ENCODE measurements around the gene PILRA. TPM values are rescaled to one million over a fixed set of nuclear protein-coding genes. Genes with fewer than 3 reads are reported as not detected.

Gene PILRA
- total and polyA plus RNA-seq, 2 of the 13 experiments (the other 11 are each of a cell fraction or from before 2014, with no cell fraction given), result 0.13 to 1.3 TPM

DNA sequence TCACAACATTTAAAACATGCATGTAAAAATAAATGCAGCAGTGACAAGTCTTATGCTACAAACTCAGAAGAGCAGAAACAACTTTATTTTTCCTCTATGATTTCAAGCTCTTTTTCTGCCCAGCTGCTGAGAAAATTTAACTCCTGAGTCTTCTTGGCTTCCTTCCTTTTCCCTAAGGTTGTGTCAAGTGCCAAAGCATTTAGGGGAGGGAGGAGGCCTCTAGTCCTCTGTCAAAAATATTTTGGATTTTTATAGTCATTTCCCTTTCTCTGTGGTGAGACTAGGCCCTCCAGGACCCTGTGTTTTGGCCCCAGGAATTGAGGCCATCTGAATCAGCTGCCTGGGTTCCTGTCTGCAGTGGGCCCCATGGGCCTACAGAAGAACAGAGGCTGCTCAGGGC, 26.4 kb upstream of the PILRA start:
- Histone ChIP-seq H3K4me3 (replicated peaks in 1 of 3; ENCODE audit: insufficient read depth in 1 of 3, low read depth in 2 of 3, low read length in 3 of 3) (no peak overlapping the region), H3K27me3 (ENCODE audit: control insufficient read depth in 1 of 2, insufficient read depth in 2 of 2, low read length in 2 of 2) (no peaks in the 10 kb centered on the region; a peak in 1 of 5 replicates), H3K9me3 (ENCODE audit: low read length) (no peaks in the 10 kb centered on the region), H3K36me3 (replicated peaks in 1 of 2; ENCODE audit: control insufficient read depth in 1 of 2, insufficient read depth in 2 of 2, low read length in 2 of 2) (peaks cover 27 to 65% of the 10 kb centered on the region in 2 experiments), H3K27ac (ENCODE audit: extremely low read length, insufficient read depth, low read length) (no peak overlapping the region), H3K79me2 (ENCODE audit: insufficient read depth, low read length) (no peaks in the 10 kb centered on the region), H2AFZ (ENCODE audit: low read length) (no peak overlapping the region), H3K4me1 (ENCODE audit: insufficient read depth, low read length) (peaks cover 11% of the 10 kb centered on the region), H3K4me2 (ENCODE audit: low read depth, low read length) (no peak overlapping the region), H4K20me1 (ENCODE audit: insufficient read depth, low read length) (0 out of 2 replicates have a peak, but pooled peaks cover 10% of the 10 kb centered on the region), H3K9ac (ENCODE audit: insufficient read depth, low read depth, low read length) (no peak overlapping the region)
- TF ChIP-seq RBFOX2 (IDR thresholded peaks at IDR 0.05; ENCODE audit: low read depth, low read length) (0 out of 2 replicates have a peak, but pooled peaks have one; percentile 19), ZNF121 (CRISPR knock-in tag; IDR thresholded peaks at IDR 0.05) (no peak), ZNF616 (CRISPR knock-in tag; IDR thresholded peaks at IDR 0.05; ENCODE audit: low read depth) (no peak), NFE2L2 (IDR thresholded peaks at IDR 0.05; ENCODE audit: low read length) (no peak)
- DNase-seq (ENCODE audit: low spot score), result no peak
- POLR2A ChIA-PET, result no interaction called here
- in situ Hi-C loops (cut with HindIII; ENCODE audit: extremely low pct_ligation_motif_present, low pct_unique_long_range_greater_than_20kb) (no loop called here), intact Hi-C loops (cut with micrococcal nuclease; ENCODE audit: unreplicated experiment) (loop anchor here (10.0 kb wide), 1 partner anchor 102 kb away; no protein-coding TSS in a partner anchor)
- ATAC-seq, result no peak
- BruUV-seq (replicated peaks), result no TSS peak
- CTCF ChIA-PET (ENCODE audit: low intra/inter-chr PET ratio, low total read pairs), result no interaction called here
- no peak for FAIRE-seq

DNA sequence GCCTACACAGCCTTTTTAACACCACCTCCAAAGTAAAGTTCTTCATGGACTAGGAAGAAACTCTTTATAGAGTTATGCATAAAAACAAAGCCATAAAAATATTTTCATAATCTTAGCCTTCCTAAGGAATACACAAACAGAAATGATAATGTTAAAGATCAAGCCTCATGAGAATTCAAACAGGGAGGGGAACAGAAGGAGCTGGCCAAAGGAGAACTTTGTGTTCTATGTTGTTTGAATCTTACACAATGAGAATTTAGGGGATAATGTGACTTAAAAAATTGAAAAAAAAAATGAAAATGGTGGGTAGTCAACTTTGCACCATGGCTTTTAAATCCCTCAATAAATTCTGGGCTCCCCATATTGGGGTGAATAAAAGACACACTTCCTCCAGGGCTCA, 24.5 kb upstream of the PILRA start:
- H3K4me2 ChIP-seq (ENCODE audit: low read depth, low read length), result no peak overlapping the region
- BruUV-seq (replicated peaks), result no TSS peak
- no peak overlapping the region for H2AFZ ChIP-seq (ENCODE audit: low read length)
- no peak for FAIRE-seq
- no peak overlapping the region for H3K9ac ChIP-seq (ENCODE audit: insufficient read depth, low read depth, low read length)
- H3K4me3 ChIP-seq (replicated peaks in 1 of 3; ENCODE audit: insufficient read depth in 1 of 3, low read depth in 2 of 3, low read length in 3 of 3), result no peak overlapping the region
- no peak for ATAC-seq
- no peak overlapping the region for H3K27ac ChIP-seq (ENCODE audit: extremely low read length, insufficient read depth, low read length)
- intact Hi-C loops (cut with micrococcal nuclease; ENCODE audit: unreplicated experiment), result loop anchor here (10.0 kb wide), 1 partner anchor 104 kb away; no protein-coding TSS in a partner anchor
- no peaks in the 10 kb centered on the region for H3K79me2 ChIP-seq (ENCODE audit: insufficient read depth, low read length)
- TF ChIP-seq HES4 (CRISPR knock-in tag; IDR thresholded peaks at IDR 0.05; ENCODE audit: borderline replicate concordance) (no peak), ZNF75D (CRISPR knock-in tag; IDR thresholded peaks at IDR 0.05; ENCODE audit: borderline replicate concordance) (no peak), SOX6 (IDR thresholded peaks at IDR 0.05) (no peak), SOX6 (CRISPR knock-in tag; IDR thresholded peaks at IDR 0.05) (no peak)
- H3K9me3 ChIP-seq (ENCODE audit: low read length), result no peaks in the 10 kb centered on the region
- H3K4me1 ChIP-seq (ENCODE audit: insufficient read depth, low read length), result peaks cover 11% of the 10 kb centered on the region
- in situ Hi-C loops (cut with HindIII; ENCODE audit: extremely low pct_ligation_motif_present, low pct_unique_long_range_greater_than_20kb), result no loop called here
- no peak for DNase-seq (ENCODE audit: low spot score)
- POLR2A ChIA-PET, result no interaction called here
- H3K27me3 ChIP-seq (ENCODE audit: control insufficient read depth in 1 of 2, insufficient read depth in 2 of 2, low read length in 2 of 2), result no peaks in the 10 kb centered on the region; a peak in 1 of 5 replicates
- H4K20me1 ChIP-seq (ENCODE audit: insufficient read depth, low read length), result 0 out of 2 replicates have a peak, but pooled peaks cover 7% of the 10 kb centered on the region
- H3K36me3 ChIP-seq (replicated peaks in 1 of 2; ENCODE audit: control insufficient read depth in 1 of 2, insufficient read depth in 2 of 2, low read length in 2 of 2), result peaks cover 32 to 68% of the 10 kb centered on the region in 2 experiments
- CTCF ChIA-PET (ENCODE audit: low intra/inter-chr PET ratio, low total read pairs), result no interaction called here

Data from HepG2 (cell line).